HL-60 (cell line): ENCODE results near the gene APMAP.

Experiments used
- DNase-seq, 2 experiments: peaks; one replicate each; pipeline ENCODE4 v3.0.0-alpha.2; 2010 to 2020; ENCODE audit warnings: low read depth in 1 of 2, low spot score in 1 of 2
- H3K27ac ChIP-seq: fragments of 250-450 bp; sonication (Bioruptor Pico); replicated peaks from 2 replicates; pipeline ENCODE4 v1.5.1; 2020; ENCODE audit warnings: mild to moderate bottlenecking, moderate library complexity
- H3K27me3 ChIP-seq: fragments of 250-450 bp; sonication (Bioruptor Pico); 2 replicates; pipeline ENCODE4 v1.5.1; 2021; ENCODE audit warnings: mild to moderate bottlenecking, moderate library complexity; ENCODE audit not compliant: insufficient read depth, poor library complexity, severe bottlenecking
- H3K4me3 ChIP-seq: replicated peaks from 2 replicates; pipeline ENCODE4 v1.5.1; 2011; ENCODE audit warnings: mild to moderate bottlenecking, control low read depth, low read length; ENCODE audit not compliant: insufficient read depth
- GABPA ChIP-seq: IDR thresholded peaks from 2 replicates; pipeline ENCODE4 v1.6.1; 2012; ENCODE audit warnings: low read depth
- POLR2AphosphoS5 ChIP-seq: IDR thresholded peaks from 2 replicates; pipeline ENCODE4 v1.6.1; 2012; ENCODE audit warnings: low read depth
- SPI1 ChIP-seq: IDR thresholded peaks from 2 replicates; pipeline ENCODE4 v1.6.1; 2012; ENCODE audit warnings: low read depth, mild to moderate bottlenecking, borderline replicate concordance
- TF ChIP-seq, protein P1 (sequence below): IDR thresholded peaks from one replicate; pipeline ENCODE4 v1.5.1; 2011; ENCODE audit warnings: low read length, control low read depth, inconsistent platforms; ENCODE audit not compliant: insufficient read depth
- TF ChIP-seq, protein P2 (sequence below): IDR thresholded peaks from 2 replicates; pipeline ENCODE4 v1.6.1; 2012; ENCODE audit warnings: low read depth; ENCODE audit not compliant: insufficient replicate concordance

Gene APMAP

DNA sequence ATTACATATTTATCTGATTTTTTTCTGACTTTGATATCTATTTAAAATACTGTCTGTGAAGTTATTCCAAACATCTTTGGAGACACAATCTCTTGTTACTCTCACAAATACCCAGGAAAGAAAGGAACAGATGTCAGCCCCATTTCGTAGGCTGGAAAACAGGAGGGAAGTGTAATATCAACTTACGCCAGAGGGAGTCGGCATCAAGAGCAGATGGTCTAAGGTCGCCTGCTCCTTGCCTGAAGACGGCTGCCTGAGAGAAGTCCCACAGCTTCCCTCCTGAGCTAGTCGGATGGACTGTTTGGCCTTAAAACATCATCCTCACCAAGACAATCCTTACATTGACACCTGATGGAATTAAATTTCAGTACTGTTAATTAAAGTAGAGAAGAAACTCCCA, 30.0 kb downstream of the APMAP start:
- TF ChIP-seq GABPA (no peak), SPI1 (peak; percentile 40; the same call in 1 of the 2 replicates)
- peak in 1 of 2 experiments; percentile 39 for DNase-seq
- Histone ChIP-seq H3K4me3 (no peak overlapping the region), H3K27ac (0 out of 2 replicates have a peak overlapping the region, but pooled peaks have one; percentile 9), H3K27me3 (no peaks in the 10 kb centered on the region)

GRCh38 chr20:24962182-24962492, 30.4 kb downstream of the APMAP start:
- TF ChIP-seq POLR2AphosphoS5 (peak; percentile 26; the same call in 1 of the 2 replicates), GABPA (no peak)
- Histone ChIP-seq H3K4me3 (no peak overlapping the region), H3K27ac (0 out of 2 replicates have a peak overlapping the region, but pooled peaks have one; percentile 9), H3K27me3 (no peaks in the 10 kb centered on the region)
- DNase-seq: no peak

DNA sequence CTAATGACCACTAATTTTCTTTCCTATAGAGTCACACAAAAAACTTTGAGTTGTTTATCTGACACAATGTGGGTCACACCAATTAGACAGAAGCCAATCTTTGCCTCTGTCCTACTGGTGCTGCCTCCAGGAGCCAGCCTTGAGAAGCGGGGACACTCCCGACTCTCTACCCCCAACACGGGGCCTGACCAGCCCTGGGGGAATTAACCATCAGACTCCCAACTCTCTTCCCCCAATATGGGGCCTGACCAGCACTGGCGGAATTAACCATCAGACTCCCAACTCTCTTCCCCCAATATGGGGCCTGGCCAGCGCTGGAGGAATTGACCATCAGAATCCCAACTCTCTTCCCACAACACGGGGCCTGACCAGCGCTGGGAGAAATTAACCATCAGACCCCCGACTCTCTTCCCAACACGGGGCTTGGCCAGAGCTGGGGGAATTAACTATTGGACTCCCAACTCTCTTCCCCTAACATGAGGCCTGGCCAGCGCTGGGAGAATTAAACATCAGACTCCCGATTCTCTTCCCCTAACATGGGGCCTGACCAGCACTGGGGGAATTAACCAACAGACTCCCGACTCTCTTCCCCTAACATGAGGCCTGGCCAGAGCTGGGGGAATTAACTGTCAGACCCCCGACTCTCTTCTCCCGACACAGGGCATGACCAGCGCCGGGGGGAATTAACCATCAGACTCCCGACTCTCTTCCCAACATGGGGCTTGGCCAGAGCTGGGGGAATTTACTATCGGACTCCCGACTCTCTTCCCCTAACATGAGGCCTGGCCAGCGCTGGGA, 31.0 kb downstream of the APMAP start:
- H3K27me3 ChIP-seq: no peaks in the 10 kb centered on the region
- no peak overlapping the region for H3K4me3 ChIP-seq
- no peak overlapping the region for H3K27ac ChIP-seq
- no peak for DNase-seq
- TF ChIP-seq, protein P1, sequence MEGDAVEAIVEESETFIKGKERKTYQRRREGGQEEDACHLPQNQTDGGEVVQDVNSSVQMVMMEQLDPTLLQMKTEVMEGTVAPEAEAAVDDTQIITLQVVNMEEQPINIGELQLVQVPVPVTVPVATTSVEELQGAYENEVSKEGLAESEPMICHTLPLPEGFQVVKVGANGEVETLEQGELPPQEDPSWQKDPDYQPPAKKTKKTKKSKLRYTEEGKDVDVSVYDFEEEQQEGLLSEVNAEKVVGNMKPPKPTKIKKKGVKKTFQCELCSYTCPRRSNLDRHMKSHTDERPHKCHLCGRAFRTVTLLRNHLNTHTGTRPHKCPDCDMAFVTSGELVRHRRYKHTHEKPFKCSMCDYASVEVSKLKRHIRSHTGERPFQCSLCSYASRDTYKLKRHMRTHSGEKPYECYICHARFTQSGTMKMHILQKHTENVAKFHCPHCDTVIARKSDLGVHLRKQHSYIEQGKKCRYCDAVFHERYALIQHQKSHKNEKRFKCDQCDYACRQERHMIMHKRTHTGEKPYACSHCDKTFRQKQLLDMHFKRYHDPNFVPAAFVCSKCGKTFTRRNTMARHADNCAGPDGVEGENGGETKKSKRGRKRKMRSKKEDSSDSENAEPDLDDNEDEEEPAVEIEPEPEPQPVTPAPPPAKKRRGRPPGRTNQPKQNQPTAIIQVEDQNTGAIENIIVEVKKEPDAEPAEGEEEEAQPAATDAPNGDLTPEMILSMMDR: no peak
- TF ChIP-seq POLR2AphosphoS5: no peak; the same call in 1 of the 2 replicates
- TF ChIP-seq SPI1: no peak
- no peak for TF ChIP-seq GABPA
- TF ChIP-seq, protein P2, sequence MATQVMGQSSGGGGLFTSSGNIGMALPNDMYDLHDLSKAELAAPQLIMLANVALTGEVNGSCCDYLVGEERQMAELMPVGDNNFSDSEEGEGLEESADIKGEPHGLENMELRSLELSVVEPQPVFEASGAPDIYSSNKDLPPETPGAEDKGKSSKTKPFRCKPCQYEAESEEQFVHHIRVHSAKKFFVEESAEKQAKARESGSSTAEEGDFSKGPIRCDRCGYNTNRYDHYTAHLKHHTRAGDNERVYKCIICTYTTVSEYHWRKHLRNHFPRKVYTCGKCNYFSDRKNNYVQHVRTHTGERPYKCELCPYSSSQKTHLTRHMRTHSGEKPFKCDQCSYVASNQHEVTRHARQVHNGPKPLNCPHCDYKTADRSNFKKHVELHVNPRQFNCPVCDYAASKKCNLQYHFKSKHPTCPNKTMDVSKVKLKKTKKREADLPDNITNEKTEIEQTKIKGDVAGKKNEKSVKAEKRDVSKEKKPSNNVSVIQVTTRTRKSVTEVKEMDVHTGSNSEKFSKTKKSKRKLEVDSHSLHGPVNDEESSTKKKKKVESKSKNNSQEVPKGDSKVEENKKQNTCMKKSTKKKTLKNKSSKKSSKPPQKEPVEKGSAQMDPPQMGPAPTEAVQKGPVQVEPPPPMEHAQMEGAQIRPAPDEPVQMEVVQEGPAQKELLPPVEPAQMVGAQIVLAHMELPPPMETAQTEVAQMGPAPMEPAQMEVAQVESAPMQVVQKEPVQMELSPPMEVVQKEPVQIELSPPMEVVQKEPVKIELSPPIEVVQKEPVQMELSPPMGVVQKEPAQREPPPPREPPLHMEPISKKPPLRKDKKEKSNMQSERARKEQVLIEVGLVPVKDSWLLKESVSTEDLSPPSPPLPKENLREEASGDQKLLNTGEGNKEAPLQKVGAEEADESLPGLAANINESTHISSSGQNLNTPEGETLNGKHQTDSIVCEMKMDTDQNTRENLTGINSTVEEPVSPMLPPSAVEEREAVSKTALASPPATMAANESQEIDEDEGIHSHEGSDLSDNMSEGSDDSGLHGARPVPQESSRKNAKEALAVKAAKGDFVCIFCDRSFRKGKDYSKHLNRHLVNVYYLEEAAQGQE: no peak

DNA sequence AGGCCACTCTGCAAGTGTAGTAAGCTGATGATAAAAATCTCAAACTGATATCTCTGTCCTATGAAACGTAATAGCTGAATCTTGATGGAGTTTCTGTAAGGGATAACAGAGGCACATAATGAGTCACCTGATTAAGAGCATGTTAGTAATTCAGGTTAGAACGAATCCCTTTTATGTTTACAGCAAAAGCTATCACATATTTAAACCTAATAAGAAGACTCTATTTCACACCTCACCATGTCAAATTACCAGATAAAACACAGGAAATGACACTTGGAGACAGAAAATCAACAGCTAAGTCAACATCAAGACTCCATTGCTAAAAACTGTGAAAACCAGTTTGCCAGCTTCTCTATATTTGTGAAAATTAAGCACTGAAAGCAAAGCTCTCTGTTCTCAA, 31.7 kb downstream of the APMAP start:
- no peaks in the 10 kb centered on the region for H3K27me3 ChIP-seq
- H3K27ac ChIP-seq: no peak overlapping the region
- no peak overlapping the region for H3K4me3 ChIP-seq
- DNase-seq: no peak
- TF ChIP-seq SPI1 (no peak), POLR2AphosphoS5 (0 out of 2 replicates have a peak, but pooled peaks have one; percentile 0)

DNA sequence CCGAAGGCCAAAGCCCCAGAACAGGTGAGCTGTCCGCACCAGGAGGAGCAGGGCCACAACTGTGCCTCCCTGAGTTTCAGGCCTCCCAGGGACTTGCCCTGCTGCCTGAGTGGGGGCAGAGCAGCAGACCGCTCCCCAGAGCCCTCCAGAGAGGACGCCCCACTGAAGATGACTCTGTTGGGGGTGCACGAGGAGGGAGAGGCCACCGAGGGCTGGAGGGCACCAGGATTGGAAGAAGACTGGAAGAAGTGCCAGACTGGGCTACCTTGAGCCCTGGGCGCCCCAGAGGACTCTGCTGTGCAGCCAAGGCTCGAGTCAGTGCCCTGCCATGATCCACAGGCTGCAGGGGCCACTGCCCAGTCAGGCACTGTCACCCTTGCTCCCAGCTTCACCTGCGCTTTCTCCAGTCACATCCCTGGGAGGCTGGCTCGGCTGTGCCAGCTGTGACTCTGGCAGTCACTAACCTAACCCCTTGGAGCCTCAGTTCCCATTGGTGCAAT, 32.2 kb downstream of the APMAP start:
- no peak overlapping the region for H3K27ac ChIP-seq
- H3K27me3 ChIP-seq: no peaks in the 10 kb centered on the region
- no peak for DNase-seq
- TF ChIP-seq POLR2AphosphoS5: peak; percentile 46; the same call in 1 of the 2 replicates
- TF ChIP-seq, protein P1: no peak
- H3K4me3 ChIP-seq: no peak overlapping the region
